HEK293 (cell line): ENCODE results near the gene HYLS1.

Experiments used
- IKZF3 ChIP-seq: fragments of 450-650 bp; IDR thresholded peaks from 2 replicates; pipeline ENCODE4 v1.5.0; 2018; ENCODE audit warnings: missing biosample characterization, mild to moderate bottlenecking, missing genetic modification characterization, moderate library complexity
- MEIS1 ChIP-seq: sonication (generic); formaldehyde crosslinking; IDR thresholded peaks from 2 replicates; pipeline ENCODE4 v1.8.1; 2022; ENCODE audit warnings: missing genetic modification reagents, mild to moderate bottlenecking, borderline replicate concordance
- SP2 ChIP-seq: fragments of 450-650 bp; formaldehyde crosslinking; IDR thresholded peaks from 2 replicates; pipeline ENCODE4 v1.5.1; 2016; ENCODE audit warnings: missing biosample characterization, missing genetic modification characterization
- TRIM28 ChIP-seq: IDR thresholded peaks from 2 replicates; pipeline ENCODE4 v1.6.1; 2011; ENCODE audit warnings: low read length, control low read depth, borderline replicate concordance
- ZBTB1 ChIP-seq: fragments of 450-650 bp; formaldehyde crosslinking; IDR thresholded peaks from 2 replicates; pipeline ENCODE4 v1.5.1; 2016; ENCODE audit warnings: missing biosample characterization, missing genetic modification characterization
- ZBTB17 ChIP-seq: fragments of 450-650 bp; formaldehyde crosslinking; IDR thresholded peaks from 2 replicates; pipeline ENCODE4 v1.5.1; 2016; ENCODE audit warnings: missing biosample characterization, missing genetic modification characterization
- ZBTB26 ChIP-seq: fragments of 450-650 bp; formaldehyde crosslinking; optimal IDR thresholded peaks from 2 replicates; pipeline ENCODE3; 2016; ENCODE audit warnings: missing biosample characterization, mild to moderate bottlenecking, missing genetic modification characterization
- ZFP69B ChIP-seq: fragments of 450-650 bp; formaldehyde crosslinking; IDR thresholded peaks from 2 replicates; pipeline ENCODE4 v1.5.1; 2016; ENCODE audit warnings: missing biosample characterization, missing genetic modification characterization
- ZNF146 ChIP-seq: fragments of 450-650 bp; formaldehyde crosslinking; IDR thresholded peaks from 2 replicates; pipeline ENCODE4 v1.5.1; 2016; ENCODE audit warnings: missing biosample characterization, missing genetic modification characterization
- ZNF157 ChIP-seq: fragments of 450-650 bp; formaldehyde crosslinking; IDR thresholded peaks from 2 replicates; pipeline ENCODE4 v1.5.1; 2016; ENCODE audit warnings: missing biosample characterization, missing genetic modification characterization
- ZNF174 ChIP-seq: fragments of 450-650 bp; formaldehyde crosslinking; IDR thresholded peaks from 2 replicates; pipeline ENCODE4 v1.5.0; 2017; ENCODE audit warnings: missing biosample characterization, mild to moderate bottlenecking, missing genetic modification characterization
- ZNF19 ChIP-seq: fragments of 450-650 bp; formaldehyde crosslinking; IDR thresholded peaks from 2 replicates; pipeline ENCODE4; 2016; ENCODE audit warnings: missing biosample characterization, missing genetic modification characterization, low read depth
- ZNF221 ChIP-seq: fragments of 450-650 bp; formaldehyde crosslinking; IDR thresholded peaks from 2 replicates; pipeline ENCODE4 v1.5.1; 2017; ENCODE audit warnings: missing biosample characterization, missing genetic modification characterization, borderline replicate concordance
- ZNF23 ChIP-seq: fragments of 450-650 bp; formaldehyde crosslinking; IDR thresholded peaks from 2 replicates; pipeline ENCODE4 v1.5.1; 2016; ENCODE audit warnings: missing biosample characterization, missing genetic modification characterization, borderline replicate concordance
- ZNF510 ChIP-seq: fragments of 450-650 bp; formaldehyde crosslinking; IDR thresholded peaks from 2 replicates; pipeline ENCODE4 v1.5.1; 2018; ENCODE audit warnings: mild to moderate bottlenecking, missing genetic modification characterization, missing biosample characterization; ENCODE audit not compliant: insufficient replicate concordance
- ZNF544 ChIP-seq: fragments of 450-650 bp; formaldehyde crosslinking; IDR thresholded peaks from 2 replicates; pipeline ENCODE4 v1.5.0; 2017; ENCODE audit warnings: missing biosample characterization, missing genetic modification characterization
- ZNF558 ChIP-seq: fragments of 450-650 bp; formaldehyde crosslinking; IDR thresholded peaks from 2 replicates; pipeline ENCODE4 v1.5.1; 2016; ENCODE audit warnings: missing biosample characterization, missing genetic modification characterization
- ZNF560 ChIP-seq: fragments of 450-650 bp; formaldehyde crosslinking; IDR thresholded peaks from 2 replicates; pipeline ENCODE4 v1.5.1; 2017; ENCODE audit warnings: missing biosample characterization, missing genetic modification characterization, borderline replicate concordance
- ZNF571 ChIP-seq: fragments of 450-650 bp; formaldehyde crosslinking; IDR thresholded peaks from 2 replicates; pipeline ENCODE4 v1.5.0; 2017; ENCODE audit warnings: missing biosample characterization, missing genetic modification characterization
- ZNF580 ChIP-seq: fragments of 450-650 bp; formaldehyde crosslinking; IDR thresholded peaks from 2 replicates; pipeline ENCODE4 v1.5.1; 2016; ENCODE audit warnings: missing biosample characterization, missing genetic modification characterization
- ZNF596 ChIP-seq: fragments of 450-650 bp; IDR thresholded peaks from 2 replicates; pipeline ENCODE4 v1.5.0; 2018; ENCODE audit warnings: missing biosample characterization, mild to moderate bottlenecking, missing genetic modification characterization, moderate library complexity
- ZNF600 ChIP-seq: fragments of 450-650 bp; formaldehyde crosslinking; IDR thresholded peaks from 2 replicates; pipeline ENCODE4 v1.5.1; 2016; ENCODE audit warnings: missing biosample characterization, missing genetic modification characterization
- ZNF610 ChIP-seq: fragments of 450-650 bp; formaldehyde crosslinking; IDR thresholded peaks from 2 replicates; pipeline ENCODE4 v1.5.1; 2016; ENCODE audit warnings: missing biosample characterization, missing genetic modification characterization, borderline replicate concordance
- ZNF621 ChIP-seq: fragments of 450-650 bp; formaldehyde crosslinking; IDR thresholded peaks from 2 replicates; pipeline ENCODE4 v1.5.1; 2017; ENCODE audit warnings: missing biosample characterization, missing genetic modification characterization
- ZNF658 ChIP-seq: fragments of 450-650 bp; formaldehyde crosslinking; IDR thresholded peaks from 2 replicates; pipeline ENCODE4; 2016; ENCODE audit warnings: missing biosample characterization, missing genetic modification characterization
- ZNF670 ChIP-seq: fragments of 450-650 bp; formaldehyde crosslinking; IDR thresholded peaks from 2 replicates; pipeline ENCODE4 v1.5.1; 2016; ENCODE audit warnings: missing biosample characterization, missing genetic modification characterization, low read depth
- ZSCAN4 ChIP-seq: fragments of 450-650 bp; formaldehyde crosslinking; IDR thresholded peaks from 2 replicates; pipeline ENCODE4 v1.5.1; 2017; ENCODE audit warnings: missing biosample characterization, missing genetic modification characterization
- TF ChIP-seq, protein P1 (sequence below): fragments of 450-650 bp; IDR thresholded peaks from 2 replicates; pipeline ENCODE4 v1.5.1; 2018; ENCODE audit warnings: missing biosample characterization, mild to moderate bottlenecking, missing genetic modification characterization

HYLS1 gene

DNA sequence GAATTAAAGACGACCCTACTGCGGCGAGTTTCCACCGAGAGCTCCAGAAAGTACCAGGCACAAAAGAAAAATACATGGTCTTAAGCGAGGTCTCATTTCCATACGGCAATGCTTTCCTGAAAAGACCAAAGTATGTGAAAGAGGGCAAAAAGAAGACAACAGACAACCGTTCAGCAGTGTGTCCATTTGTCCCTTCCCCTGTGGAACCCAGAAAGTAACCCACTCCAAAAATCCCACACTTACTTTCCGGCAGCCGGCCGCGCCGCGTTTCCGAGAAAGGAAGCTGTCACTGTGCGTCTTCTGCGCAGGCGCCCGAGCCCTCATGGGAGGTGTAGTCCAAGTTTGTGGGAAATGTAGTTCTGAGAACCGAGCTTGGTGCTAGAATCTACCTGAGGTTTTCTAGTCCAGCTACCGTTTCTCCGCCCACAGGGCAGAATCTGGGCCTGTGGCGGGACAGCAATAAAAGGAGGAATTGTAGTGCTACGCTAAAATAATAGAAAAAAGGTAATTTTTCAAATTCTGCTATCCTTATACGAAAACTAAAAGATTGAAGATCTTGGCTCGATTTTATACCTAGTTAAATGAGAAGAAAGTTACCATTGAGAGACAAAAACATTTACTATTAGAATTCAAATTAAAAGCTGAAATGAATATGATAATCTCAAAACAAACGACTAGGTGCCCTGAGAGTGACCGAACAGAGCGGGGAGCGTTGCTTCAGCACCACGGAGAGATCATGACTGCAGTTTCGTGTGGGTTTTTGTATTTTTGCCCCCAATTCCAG lies 15.7 kb downstream of the HYLS1 start, which contains the start of gene PUS3 (continued):
- no peak for TF ChIP-seq ZNF596 (tag by site-specific recombination)
- TF ChIP-seq ZSCAN4, result no peak
- no peak for TF ChIP-seq ZNF157
- TF ChIP-seq ZNF19 (tag by site-specific recombination), result no peak
- TF ChIP-seq ZBTB26, result peak; percentile 31
- no peak for TF ChIP-seq ZNF146 (tag by site-specific recombination)
- TF ChIP-seq ZNF510 (tag by site-specific recombination), result no peak
- no peak for TF ChIP-seq ZNF670
- TF ChIP-seq ZNF174, result no peak
- no peak for TF ChIP-seq MEIS1 (CRISPR knock-in tag)
- no peak for TF ChIP-seq IKZF3 (tag by site-specific recombination)
- no peak for TF ChIP-seq ZNF610 (tag by site-specific recombination)
- TF ChIP-seq ZNF621 (tag by site-specific recombination), result no peak
- TF ChIP-seq TRIM28, result no peak
- no peak for TF ChIP-seq ZNF544 (tag by site-specific recombination)
- TF ChIP-seq ZNF221 (tag by site-specific recombination), result no peak
- no peak for TF ChIP-seq ZBTB1 (tag by site-specific recombination)
- no peak for TF ChIP-seq ZNF658 (tag by site-specific recombination)
- peak; percentile 30; the same call in 1 of the 2 replicates for TF ChIP-seq ZBTB17 (tag by site-specific recombination)
- no peak for TF ChIP-seq ZNF560 (tag by site-specific recombination)
- no peak for TF ChIP-seq ZNF600 (tag by site-specific recombination)
- no peak for TF ChIP-seq SP2
- no peak for TF ChIP-seq ZNF571 (tag by site-specific recombination)
- TF ChIP-seq, protein P1, sequence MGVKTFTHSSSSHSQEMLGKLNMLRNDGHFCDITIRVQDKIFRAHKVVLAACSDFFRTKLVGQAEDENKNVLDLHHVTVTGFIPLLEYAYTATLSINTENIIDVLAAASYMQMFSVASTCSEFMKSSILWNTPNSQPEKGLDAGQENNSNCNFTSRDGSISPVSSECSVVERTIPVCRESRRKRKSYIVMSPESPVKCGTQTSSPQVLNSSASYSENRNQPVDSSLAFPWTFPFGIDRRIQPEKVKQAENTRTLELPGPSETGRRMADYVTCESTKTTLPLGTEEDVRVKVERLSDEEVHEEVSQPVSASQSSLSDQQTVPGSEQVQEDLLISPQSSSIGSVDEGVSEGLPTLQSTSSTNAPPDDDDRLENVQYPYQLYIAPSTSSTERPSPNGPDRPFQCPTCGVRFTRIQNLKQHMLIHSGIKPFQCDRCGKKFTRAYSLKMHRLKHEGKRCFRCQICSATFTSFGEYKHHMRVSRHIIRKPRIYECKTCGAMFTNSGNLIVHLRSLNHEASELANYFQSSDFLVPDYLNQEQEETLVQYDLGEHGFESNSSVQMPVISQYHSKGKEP (tag by site-specific recombination), result no peak
- TF ChIP-seq ZFP69B, result no peak
- no peak for TF ChIP-seq ZNF558 (tag by site-specific recombination)
- no peak for TF ChIP-seq ZNF580
- TF ChIP-seq ZNF23 (tag by site-specific recombination), result no peak
